Testis (tissue), 3 donors: Measurements from ENCODE around the gene IL17RB. TPM values are rescaled to one million over a fixed set of nuclear protein-coding genes. Genes with fewer than 3 reads are reported as not detected.

Experiments used
- DNase-seq: peaks from one replicate; pipeline ENCODE4 v3.0.0-alpha.2; 2019
- H3K27ac ChIP-seq, 2 donors: fragments of 200-600 bp; sonication (generic); one replicate each; pipeline ENCODE4 v1.5.1; 2019
- H3K27me3 ChIP-seq: fragments of 200-600 bp; sonication (generic); one replicate; pipeline ENCODE4 v1.5.1; 2019
- H3K36me3 ChIP-seq: fragments of 200-600 bp; sonication (generic); one replicate; pipeline ENCODE4 v1.5.1; 2017; ENCODE audit warnings: low read depth; ENCODE audit errors: missing control alignments
- H3K4me1 ChIP-seq: fragments of 200-600 bp; sonication (generic); one replicate; pipeline ENCODE4 v1.5.1; 2019
- H3K4me3 ChIP-seq, 2 donors: fragments of 200-600 bp; sonication (generic); one replicate each; pipeline ENCODE4 v1.5.1; 2017 to 2019
- H3K9me3 ChIP-seq: fragments of 200-600 bp; sonication (generic); one replicate; pipeline ENCODE4 v1.5.1; 2017
- POLR2A ChIP-seq: fragments of 450-650 bp; IDR thresholded peaks from one replicate; pipeline ENCODE4 v1.6.1; 2017; ENCODE audit warnings: antibody characterized with exemption, mild to moderate bottlenecking, moderate library complexity
- WGBS, 2 donors: methylation state at CpG; one replicate each; pipeline ENCODE4 v1.1.5; 2018; 5-methylcytosine and 5-hydroxymethylcytosine counted together
- intact Hi-C: fragments of 100-400 bp; cut with DNase I; formaldehyde crosslinking; loops from one replicate; pipeline ENCODE4 v1.15.1; 2023; ENCODE audit warnings: low total_unique reads
- polyA plus RNA-seq: library from polyadenylated mRNA; stranded (reverse); fragments of 350-450 nt; fragmentation: Illumina TruSeq; extraction: RNeasy Lipid Tissue Mini Kit (QIAGEN cat#74804); gene quantifications from one replicate; pipeline ENCODE4 v1.2.3, GENCODE V29; 2014; ENCODE audit warnings: low read depth, low replicate concordance; ENCODE audit not compliant: insufficient read depth
- total RNA-seq, 2 donors: library from RNA; depleted of rRNA; stranded (reverse); fragments of >200 nt; gene quantifications; one replicate each; pipeline ENCODE4 v1.2.3, GENCODE V29; 2016
- TF ChIP-seq, protein P1 (sequence below), 3 experiments: fragments of 450-650 bp in 2 of 3; fragments of 200-600 bp in 1 of 3; sonication (generic) in 1 of 3; IDR thresholded peaks; one replicate each; pipeline ENCODE4 v1.5.1; 2016 to 2019; ENCODE audit warnings: antibody characterized with exemption in 3 of 3, mild to moderate bottlenecking in 2 of 3, moderate library complexity in 1 of 3

Gene IL17RB
- total and polyA plus RNA-seq, 3 donors from 2014 or later: 5.8 to 17.5 (median 9.5) TPM

DNA sequence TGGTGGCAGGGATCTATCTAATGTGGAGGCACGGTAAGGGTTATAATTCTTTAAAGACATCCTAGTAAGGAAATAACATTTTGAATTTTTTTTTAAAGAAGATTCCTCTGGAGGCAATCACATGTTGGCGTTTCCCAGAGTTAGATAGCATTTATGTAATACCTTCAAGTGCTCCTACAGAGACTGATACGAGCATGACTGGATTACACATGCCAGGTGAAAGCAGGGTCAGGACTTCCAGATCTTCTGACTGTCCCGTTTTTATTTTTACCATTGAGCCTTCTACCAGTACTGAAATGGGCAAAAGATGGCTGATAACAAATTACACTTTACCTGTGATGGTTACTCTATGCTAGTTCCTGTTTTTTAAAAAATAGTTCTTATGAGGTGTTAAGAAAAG, 13.8 kb downstream of the IL17RB start:
- no peak for TF ChIP-seq POLR2A
- TF ChIP-seq, protein P1, sequence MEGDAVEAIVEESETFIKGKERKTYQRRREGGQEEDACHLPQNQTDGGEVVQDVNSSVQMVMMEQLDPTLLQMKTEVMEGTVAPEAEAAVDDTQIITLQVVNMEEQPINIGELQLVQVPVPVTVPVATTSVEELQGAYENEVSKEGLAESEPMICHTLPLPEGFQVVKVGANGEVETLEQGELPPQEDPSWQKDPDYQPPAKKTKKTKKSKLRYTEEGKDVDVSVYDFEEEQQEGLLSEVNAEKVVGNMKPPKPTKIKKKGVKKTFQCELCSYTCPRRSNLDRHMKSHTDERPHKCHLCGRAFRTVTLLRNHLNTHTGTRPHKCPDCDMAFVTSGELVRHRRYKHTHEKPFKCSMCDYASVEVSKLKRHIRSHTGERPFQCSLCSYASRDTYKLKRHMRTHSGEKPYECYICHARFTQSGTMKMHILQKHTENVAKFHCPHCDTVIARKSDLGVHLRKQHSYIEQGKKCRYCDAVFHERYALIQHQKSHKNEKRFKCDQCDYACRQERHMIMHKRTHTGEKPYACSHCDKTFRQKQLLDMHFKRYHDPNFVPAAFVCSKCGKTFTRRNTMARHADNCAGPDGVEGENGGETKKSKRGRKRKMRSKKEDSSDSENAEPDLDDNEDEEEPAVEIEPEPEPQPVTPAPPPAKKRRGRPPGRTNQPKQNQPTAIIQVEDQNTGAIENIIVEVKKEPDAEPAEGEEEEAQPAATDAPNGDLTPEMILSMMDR (IDR thresholded peaks at IDR 0.05): no peak
- Histone ChIP-seq H3K36me3 (no peaks in the 10 kb centered on the region), H3K27me3 (no peaks in the 10 kb centered on the region), H3K4me1 (no peaks in the 10 kb centered on the region), H3K27ac (peak overlapping the region in 1 of 2 donors; percentile 60), H3K9me3 (no peaks in the 10 kb centered on the region), H3K4me3 (no peak overlapping the region)
- DNase-seq: no peak
- 82 to 85% methylated on average over 4 of the region's 4 CpGs for WGBS, 2 donors
- intact Hi-C loops: no loop called here

DNA sequence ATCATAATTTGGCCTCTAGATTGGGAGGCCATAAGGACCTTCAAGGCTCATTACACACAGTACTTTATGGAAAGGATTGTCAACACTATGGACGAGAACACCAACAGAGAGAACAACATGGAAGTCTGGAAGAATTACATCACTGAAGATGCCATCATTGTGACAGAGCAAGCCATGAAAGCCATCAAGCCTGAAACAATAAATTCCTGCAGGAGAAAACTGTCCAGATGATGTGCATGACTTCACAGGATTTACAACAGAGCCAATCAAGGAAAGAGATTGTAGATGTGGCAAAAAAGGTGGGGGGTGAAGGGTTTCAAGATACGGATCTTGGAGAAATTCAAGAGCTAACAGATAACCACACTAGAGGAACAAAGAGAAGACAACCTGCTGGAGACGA, 15.9 kb downstream of the IL17RB start:
- intact Hi-C loops: no loop called here
- WGBS, 2 donors: 95 to 99% methylated on average over 3 of the region's 3 CpGs
- Histone ChIP-seq H3K4me3 (no peak overlapping the region), H3K36me3 (no peaks in the 10 kb centered on the region), H3K9me3 (no peaks in the 10 kb centered on the region), H3K27ac (no peak overlapping the region), H3K4me1 (no peaks in the 10 kb centered on the region), H3K27me3 (no peaks in the 10 kb centered on the region)
- TF ChIP-seq, protein P1 (IDR thresholded peaks at IDR 0.05): no peak
- no peak for DNase-seq

DNA sequence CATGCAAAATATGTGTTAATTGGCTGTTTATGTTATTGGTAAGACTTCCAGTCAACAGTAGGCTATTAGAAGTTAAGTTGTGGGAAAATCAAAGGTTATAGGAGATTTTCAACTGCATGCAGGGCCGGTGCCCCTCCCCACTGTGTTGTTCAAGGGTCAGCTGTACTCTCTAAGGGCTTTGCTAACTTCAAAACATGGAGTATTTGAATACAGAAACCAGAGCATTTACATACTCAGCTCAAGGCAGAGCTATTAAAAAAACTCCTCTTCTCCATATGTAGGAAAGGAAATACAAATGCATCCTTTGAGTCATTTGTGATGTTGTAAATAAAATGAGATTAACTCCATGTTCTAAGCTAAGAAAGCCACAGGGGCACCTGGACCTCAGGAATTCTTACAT, 16.8 kb downstream of the IL17RB start:
- Histone ChIP-seq H3K27ac (no peak overlapping the region), H3K4me3 (no peak overlapping the region), H3K4me1 (no peaks in the 10 kb centered on the region), H3K9me3 (no peaks in the 10 kb centered on the region), H3K36me3 (no peaks in the 10 kb centered on the region), H3K27me3 (no peaks in the 10 kb centered on the region)
- 83 to 93% methylated on average over 1 of the region's 1 CpG for WGBS, 2 donors
- intact Hi-C loops: no loop called here
- TF ChIP-seq POLR2A: no peak
- TF ChIP-seq, protein P1 (IDR thresholded peaks at IDR 0.05): no peak
- DNase-seq: no peak

DNA sequence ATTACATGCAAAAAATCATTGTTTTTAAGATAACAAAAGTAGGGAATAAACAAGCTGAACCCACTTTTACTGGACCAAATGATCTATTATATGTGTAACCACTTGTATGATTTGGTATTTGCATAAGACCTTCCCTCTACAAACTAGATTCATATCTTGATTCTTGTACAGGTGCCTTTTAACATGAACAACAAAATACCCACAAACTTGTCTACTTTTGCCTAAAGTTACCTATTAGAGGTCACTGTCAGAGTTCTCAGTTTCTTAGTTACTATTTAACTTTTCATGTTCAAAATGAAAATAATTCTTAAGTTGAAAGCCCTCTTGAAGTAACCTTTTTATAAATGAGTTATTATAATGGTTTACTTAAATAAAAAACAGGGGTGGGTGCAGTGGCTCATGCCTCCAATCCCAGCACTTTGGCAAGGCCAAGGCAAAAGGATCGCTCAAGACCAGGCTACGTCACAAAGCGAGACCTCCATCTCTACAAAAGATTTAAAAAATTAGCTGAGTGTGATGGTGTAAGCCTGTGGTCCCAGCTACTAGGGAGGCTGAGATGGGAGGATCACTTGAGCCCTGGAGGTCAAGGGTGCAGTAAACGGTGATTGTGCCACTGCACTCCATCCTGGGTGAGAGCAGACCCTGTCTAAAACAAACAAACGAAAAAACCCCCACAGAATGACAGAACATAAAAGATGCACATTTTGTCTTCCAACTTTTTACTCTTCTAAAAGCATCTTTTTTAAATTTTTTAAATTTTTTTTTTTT, 19.5 kb downstream of the IL17RB start:
- H3K27me3 ChIP-seq: no peaks in the 10 kb centered on the region
- no peak overlapping the region for H3K27ac ChIP-seq
- 90 to 92% methylated on average over 5 of the region's 5 CpGs for WGBS, 2 donors
- intact Hi-C loops: no loop called here
- TF ChIP-seq, protein P1 (IDR thresholded peaks at IDR 0.05): no peak
- TF ChIP-seq POLR2A: no peak
- H3K4me3 ChIP-seq: no peak overlapping the region
- no peaks in the 10 kb centered on the region for H3K36me3 ChIP-seq
- no peaks in the 10 kb centered on the region for H3K9me3 ChIP-seq
- DNase-seq: no peak
- no peaks in the 10 kb centered on the region for H3K4me1 ChIP-seq
